Calu3 (cell line): ENCODE data around the gene BCL2L1. TPM values are rescaled to one million over a fixed set of nuclear protein-coding genes. Genes with fewer than 3 reads are reported as not detected.

Source experiments
- BruUV-seq: library from RNA; stranded (reverse); fragments of 400-500 nt; replicated peaks from 2 replicates; lab custom pipeline; 2021; lab: Mats Ljungman, UMichigan
- CTCF ChIA-PET: fragments of 300-600 bp; sonication (Branson Sonifier 250); formaldehyde crosslinking; loops from one replicate; lab custom pipeline; 2022; ENCODE audit warnings: antibody characterized with exemption; lab: Charles Lee
- DNase-seq: peaks from one replicate; pipeline ENCODE4 v3.0.0; 2022
- H3K27ac Mint-ChIP-seq: one replicate; pipeline ENCODE4 v1.8.0; 2022; ENCODE audit warnings: mixed read lengths; ENCODE audit not compliant: unreplicated experiment
- H3K27me3 Mint-ChIP-seq: one replicate; pipeline ENCODE4 v1.8.0; 2022; ENCODE audit warnings: mixed read lengths; ENCODE audit not compliant: unreplicated experiment
- H3K36me3 Mint-ChIP-seq: one replicate; pipeline ENCODE4 v1.8.0; 2022; ENCODE audit warnings: mild to moderate bottlenecking, moderate library complexity, mixed read lengths; ENCODE audit not compliant: insufficient read depth, unreplicated experiment
- H3K4me1 Mint-ChIP-seq: one replicate; pipeline ENCODE4 v1.8.0; 2022; ENCODE audit warnings: mild to moderate bottlenecking, low read depth, mixed read lengths; ENCODE audit not compliant: unreplicated experiment
- H3K4me3 Mint-ChIP-seq: one replicate; pipeline ENCODE4 v1.8.0; 2022; ENCODE audit warnings: mild to moderate bottlenecking, low read depth, moderate library complexity, mixed read lengths; ENCODE audit not compliant: unreplicated experiment
- H3K9me3 Mint-ChIP-seq: one replicate; pipeline ENCODE4 v1.8.0; 2022; ENCODE audit warnings: low read depth, mixed read lengths; ENCODE audit not compliant: unreplicated experiment
- CTCF ChIP-seq: fragments of 200-600 bp; IDR thresholded peaks from one replicate; pipeline ENCODE4 v1.8.0; 2022; ENCODE audit warnings: antibody characterized with exemption; ENCODE audit not compliant: unreplicated experiment
- intact Hi-C: fragments of 100-400 bp; cut with micrococcal nuclease; formaldehyde crosslinking; loops from one replicate; pipeline ENCODE4 v1.10.0; 2022; ENCODE audit not compliant: unreplicated experiment
- total RNA-seq: library from RNA; stranded (reverse); gene quantifications from 2 replicates; pipeline ENCODE4 v1.2.3, GENCODE V29; 2022

The BCL2L1 gene
- total RNA-seq, 1 experiment from 2014 or later, result 290 TPM

GRCh38 chr20:31704225-31705119 is 18.2 kb downstream of the BCL2L1 start:
- Mint-ChIP-seq H3K36me3 (peaks cover 99% of the 10 kb centered on the region), H3K4me1 (peaks cover 85% of the 10 kb centered on the region), H3K9me3 (no peaks in the 10 kb centered on the region), H3K4me3 (peak overlapping the region; percentile 29), H3K27ac (peak overlapping the region; percentile 91), H3K27me3 (no peaks in the 10 kb centered on the region)
- CTCF ChIA-PET, result interaction anchor here (0.5 to 3.9 kb wide), 13 partner anchors 8 to 337 kb away, joined by 3 to 84 read pairs (median 5); partner anchors contain the start of gene BCL2L1
- DNase-seq, result peak; percentile 97
- TF ChIP-seq CTCF, result no peak
- intact Hi-C loops, result loop anchor here (1.0 to 2.0 kb wide), 3 partner anchors 8 to 14 kb away; no protein-coding TSS in a partner anchor
- BruUV-seq, result TSS peak; percentile 48

- Mint-ChIP-seq H3K27me3 (no peaks in the 10 kb centered on the region), H3K9me3 (no peaks in the 10 kb centered on the region), H3K27ac (peak overlapping the region; percentile 85), H3K4me1 (peaks cover 79% of the 10 kb centered on the region), H3K4me3 (peak overlapping the region; percentile 18), H3K36me3 (peaks cover 99% of the 10 kb centered on the region)
- DNase-seq, result no peak
- intact Hi-C loops, result no loop called here
- no peak for TF ChIP-seq CTCF
- CTCF ChIA-PET, result interaction anchor here (2.9 kb wide), 1 partner anchor 22 kb away, joined by 26 read pairs; the partner anchor contains the start of gene BCL2L1
- no TSS peak for BruUV-seq
Observed at GRCh38 chr20:31701591-31701990, 21.1 kb downstream of the BCL2L1 start.

GRCh38 chr20:31700747-31701146 is 21.9 kb downstream of the BCL2L1 start:
- Mint-ChIP-seq H3K9me3 (no peaks in the 10 kb centered on the region), H3K4me1 (peaks cover 79% of the 10 kb centered on the region), H3K27ac (peak overlapping the region; percentile 85), H3K36me3 (peaks cover 99% of the 10 kb centered on the region), H3K4me3 (peak overlapping the region; percentile 10), H3K27me3 (no peaks in the 10 kb centered on the region)
- no peak for DNase-seq
- CTCF ChIA-PET, result interaction anchor here (0.5 to 2.9 kb wide), 3 partner anchors 15 to 41 kb away, joined by 3 to 26 read pairs (median 7); partner anchors contain the start of gene BCL2L1
- TF ChIP-seq CTCF, result no peak
- no TSS peak for BruUV-seq
- intact Hi-C loops, result no loop called here

GRCh38 chr20:31699801-31700728 is 22.6 kb downstream of the BCL2L1 start:
- Mint-ChIP-seq H3K9me3 (no peaks in the 10 kb centered on the region), H3K36me3 (peaks cover 99% of the 10 kb centered on the region), H3K4me3 (peak overlapping the region; percentile 10), H3K4me1 (peaks cover 79% of the 10 kb centered on the region), H3K27me3 (no peaks in the 10 kb centered on the region), H3K27ac (peak overlapping the region; percentile 85)
- no peak for DNase-seq
- no peak for TF ChIP-seq CTCF
- BruUV-seq, result no TSS peak
- CTCF ChIA-PET, result interaction anchor here (0.5 to 2.9 kb wide), 9 partner anchors 9 to 87 kb away, joined by 3 to 26 read pairs (median 6); partner anchors contain the start of gene BCL2L1
- intact Hi-C loops, result loop anchor here (5.0 kb wide), 1 partner anchor 38 kb away; no protein-coding TSS in a partner anchor
